ENCODE results near the gene DUSP18.

DNA sequence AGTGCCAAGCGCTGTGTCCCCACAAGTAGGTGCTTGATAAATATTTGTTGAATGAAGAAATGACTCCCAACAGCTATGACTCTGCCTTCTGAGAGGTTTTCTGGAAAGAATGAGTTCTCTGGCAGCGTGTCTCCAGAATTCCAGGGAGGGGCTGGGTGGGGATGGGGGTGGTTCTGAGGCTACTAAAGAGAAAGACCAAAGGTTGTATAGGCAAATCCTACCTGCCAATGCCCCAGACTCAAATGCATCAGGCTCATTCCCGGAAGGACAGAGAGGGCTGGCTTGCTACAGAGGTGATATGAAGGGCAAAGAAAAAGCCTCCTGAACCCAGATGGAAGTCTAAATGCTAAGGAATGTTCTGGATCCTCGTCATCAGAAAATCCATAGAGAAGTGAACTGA, 1.9 kb downstream of the DUSP18 start:
- TF ChIP-seq, protein P1, sequence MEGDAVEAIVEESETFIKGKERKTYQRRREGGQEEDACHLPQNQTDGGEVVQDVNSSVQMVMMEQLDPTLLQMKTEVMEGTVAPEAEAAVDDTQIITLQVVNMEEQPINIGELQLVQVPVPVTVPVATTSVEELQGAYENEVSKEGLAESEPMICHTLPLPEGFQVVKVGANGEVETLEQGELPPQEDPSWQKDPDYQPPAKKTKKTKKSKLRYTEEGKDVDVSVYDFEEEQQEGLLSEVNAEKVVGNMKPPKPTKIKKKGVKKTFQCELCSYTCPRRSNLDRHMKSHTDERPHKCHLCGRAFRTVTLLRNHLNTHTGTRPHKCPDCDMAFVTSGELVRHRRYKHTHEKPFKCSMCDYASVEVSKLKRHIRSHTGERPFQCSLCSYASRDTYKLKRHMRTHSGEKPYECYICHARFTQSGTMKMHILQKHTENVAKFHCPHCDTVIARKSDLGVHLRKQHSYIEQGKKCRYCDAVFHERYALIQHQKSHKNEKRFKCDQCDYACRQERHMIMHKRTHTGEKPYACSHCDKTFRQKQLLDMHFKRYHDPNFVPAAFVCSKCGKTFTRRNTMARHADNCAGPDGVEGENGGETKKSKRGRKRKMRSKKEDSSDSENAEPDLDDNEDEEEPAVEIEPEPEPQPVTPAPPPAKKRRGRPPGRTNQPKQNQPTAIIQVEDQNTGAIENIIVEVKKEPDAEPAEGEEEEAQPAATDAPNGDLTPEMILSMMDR (IDR thresholded peaks at IDR 0.05; ENCODE audit: borderline replicate concordance, extremely low read depth, low read length, poor library complexity, severe bottlenecking) = no peak
- TF ChIP-seq EZH2 (IDR thresholded peaks at IDR 0.05; ENCODE audit: borderline replicate concordance, low read depth, low read length, severe bottlenecking) = no peak
